HTERT RPE-1 (cell line): ENCODE data around the gene EFCAB9.
"Not testable (repeated sequence)": the region's sequence is repeated elsewhere in the genome, so short reads cannot be mapped to it uniquely, and the experiment has no call there.

ENCODE experiments used
- in situ Hi-C: fragments of 300-500 bp; cut with MboI; formaldehyde crosslinking; loops from 4 replicates; pipeline ENCODE4 v1.14.3; 2020; ENCODE audit warnings: low sequenced_read_pairs

EFCAB9 gene

DNA sequence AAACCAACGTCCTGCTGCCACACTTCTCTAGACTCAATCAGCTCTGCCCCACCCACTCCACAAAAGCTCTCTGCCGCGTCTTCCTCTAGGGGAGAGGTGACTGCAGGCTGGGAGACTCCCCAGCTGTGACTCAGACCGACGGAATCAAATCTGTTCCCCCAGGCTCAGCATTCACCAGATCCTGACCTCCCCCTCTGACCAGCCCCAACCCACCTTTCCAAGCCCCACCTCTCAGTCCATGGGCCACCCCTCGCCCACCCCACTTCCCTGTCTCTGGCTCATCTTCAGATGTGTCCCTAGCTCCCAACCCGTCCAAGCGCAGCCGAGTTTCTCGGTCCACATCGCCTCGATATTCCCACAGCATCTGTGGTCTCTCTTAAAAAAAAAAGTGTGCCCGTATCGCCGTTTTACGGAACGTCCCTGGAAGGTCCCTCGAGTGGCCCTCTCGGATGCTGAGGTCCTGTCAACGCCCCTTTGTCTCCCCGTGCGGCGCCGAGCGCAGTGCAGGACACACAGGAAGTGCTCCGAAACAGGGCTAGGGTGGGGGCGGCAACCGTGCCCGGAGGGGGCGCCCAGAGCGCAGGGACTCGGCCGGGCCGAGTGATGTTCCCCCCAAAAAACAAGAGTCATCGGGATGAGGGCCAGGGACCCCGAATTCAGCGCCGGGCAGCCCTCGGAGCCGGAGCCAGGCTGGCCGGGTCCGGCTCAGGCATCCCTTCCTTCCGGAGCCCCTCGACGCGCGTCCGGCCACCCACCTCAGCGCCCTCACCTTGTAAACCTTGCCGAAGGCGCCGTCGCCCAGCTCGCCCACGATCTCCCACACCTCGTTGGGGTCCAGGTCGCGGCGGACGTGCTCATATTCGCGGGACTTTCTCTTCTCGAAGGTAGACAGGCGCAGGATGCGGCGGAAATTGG, 6.6 kb upstream of the EFCAB9 start:
- in situ Hi-C loops = no loop called here

DNA sequence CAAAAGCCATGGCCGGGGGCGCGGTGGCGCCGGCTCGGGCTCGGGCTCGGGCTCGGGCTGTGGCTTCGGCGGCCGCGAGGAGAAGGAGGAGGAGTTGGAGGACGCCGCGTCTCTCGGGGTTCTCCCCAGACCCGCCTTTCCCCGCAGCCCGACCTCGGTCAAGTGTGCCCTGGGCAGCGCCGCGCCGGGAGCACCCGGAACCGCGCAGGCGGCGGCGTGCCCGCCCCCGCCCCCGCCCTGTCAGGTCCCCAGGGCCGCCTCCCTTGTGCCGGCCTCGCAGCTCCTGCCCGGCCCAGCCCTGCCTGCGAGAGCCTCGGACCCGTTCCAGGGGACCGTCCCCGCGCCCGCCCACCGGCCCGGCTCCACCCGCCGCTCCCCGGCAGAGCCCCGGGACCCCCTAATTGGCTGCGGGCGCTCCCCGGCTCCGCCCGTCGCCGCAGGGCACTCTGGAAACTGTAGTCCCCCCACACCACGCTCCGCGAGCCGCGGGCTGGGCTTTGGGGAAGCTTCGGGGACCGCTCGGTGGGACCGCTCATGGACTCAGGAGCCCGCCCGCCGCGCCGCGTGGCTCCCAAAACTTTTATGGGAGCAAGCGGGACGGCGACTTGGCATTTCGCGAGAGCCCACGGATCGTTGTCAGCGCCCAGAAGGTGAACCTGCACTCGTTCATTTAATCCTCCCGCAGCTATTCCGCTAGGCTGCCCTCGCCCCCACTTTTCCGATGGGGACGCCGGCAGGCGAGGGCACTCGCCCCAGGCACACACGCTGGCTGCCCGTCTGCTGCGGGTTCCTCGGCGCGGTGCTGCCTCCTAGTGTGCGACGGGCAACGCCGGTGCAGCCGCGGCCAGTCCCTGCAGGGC, 5.7 kb upstream of the EFCAB9 start, which contains the start of gene STK10:
Gene STK10, minus strand, starts transcription at position 192 of the 860 bp plus-strand sequence. Its CDS starts 182 bp downstream, at position 10.
- in situ Hi-C loops = no loop called here

DNA sequence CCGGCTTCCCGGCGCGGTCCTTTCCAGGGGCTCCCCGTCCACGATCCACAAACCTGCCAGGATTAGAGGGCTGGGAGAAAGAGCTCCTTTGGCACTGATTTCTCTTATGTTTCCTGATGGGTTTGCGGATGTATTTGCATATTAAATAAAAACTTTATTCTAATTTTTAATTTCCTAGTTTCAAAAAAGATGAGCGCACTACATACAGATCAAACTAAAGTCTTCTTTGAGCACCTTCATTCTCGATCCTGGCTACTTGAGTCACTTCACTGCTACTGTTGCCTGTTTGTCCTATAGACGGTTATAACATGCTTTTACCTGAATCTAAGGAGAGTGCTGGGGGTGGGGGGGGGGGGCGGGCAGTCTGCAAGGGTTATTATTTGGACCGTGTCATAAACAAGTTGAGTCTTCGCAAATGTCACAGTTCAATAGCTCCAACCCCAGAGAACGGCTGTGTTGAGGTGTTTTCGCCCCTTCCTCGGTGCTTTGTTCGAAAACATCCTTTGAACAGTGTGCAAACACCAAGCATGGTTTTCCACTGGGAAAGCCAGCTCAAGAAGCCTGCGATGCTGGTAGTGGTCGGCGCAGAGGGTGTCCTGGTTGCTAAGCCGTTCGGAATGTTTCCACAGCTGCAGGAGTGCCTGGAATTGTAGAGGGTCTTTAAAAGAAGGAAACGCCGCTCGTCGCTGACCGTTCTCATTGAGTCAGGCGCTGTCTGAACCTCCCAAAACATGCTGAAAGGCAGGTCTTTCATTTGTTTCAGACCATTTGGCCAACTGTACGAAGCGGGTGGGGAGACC, 4.9 kb upstream of the EFCAB9 start:
- in situ Hi-C loops = no loop called here

DNA sequence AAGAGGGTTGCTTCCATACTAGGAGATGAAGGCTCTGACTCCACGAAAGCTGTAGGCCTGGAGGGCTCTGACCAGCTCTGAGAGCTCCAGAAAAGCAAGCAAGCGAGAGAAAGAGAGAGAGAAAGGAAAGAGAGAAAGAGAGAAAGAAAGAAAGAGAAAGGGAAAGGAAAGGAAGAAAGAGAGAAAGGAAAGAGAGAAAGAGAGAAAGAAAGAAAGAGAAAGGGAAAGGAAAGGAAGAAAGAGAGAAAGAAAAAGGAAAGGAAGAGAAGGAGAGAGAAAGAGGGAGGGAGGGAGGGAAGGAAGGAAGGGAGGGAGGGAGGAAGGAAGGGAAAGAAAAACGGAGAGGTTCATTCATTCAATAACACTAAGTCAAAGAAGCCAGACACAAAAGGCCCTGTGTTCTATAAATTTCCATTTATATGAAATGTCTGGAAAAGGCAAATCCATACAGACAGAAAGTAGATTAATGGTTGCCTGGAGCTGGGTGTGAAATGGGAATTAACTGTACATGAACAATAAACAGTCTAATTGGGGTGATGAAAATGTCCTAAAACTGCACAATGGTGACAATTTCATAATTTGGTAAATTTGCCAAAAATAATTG, 4.2 kb upstream of the EFCAB9 start:
- in situ Hi-C loops = no loop called here

DNA sequence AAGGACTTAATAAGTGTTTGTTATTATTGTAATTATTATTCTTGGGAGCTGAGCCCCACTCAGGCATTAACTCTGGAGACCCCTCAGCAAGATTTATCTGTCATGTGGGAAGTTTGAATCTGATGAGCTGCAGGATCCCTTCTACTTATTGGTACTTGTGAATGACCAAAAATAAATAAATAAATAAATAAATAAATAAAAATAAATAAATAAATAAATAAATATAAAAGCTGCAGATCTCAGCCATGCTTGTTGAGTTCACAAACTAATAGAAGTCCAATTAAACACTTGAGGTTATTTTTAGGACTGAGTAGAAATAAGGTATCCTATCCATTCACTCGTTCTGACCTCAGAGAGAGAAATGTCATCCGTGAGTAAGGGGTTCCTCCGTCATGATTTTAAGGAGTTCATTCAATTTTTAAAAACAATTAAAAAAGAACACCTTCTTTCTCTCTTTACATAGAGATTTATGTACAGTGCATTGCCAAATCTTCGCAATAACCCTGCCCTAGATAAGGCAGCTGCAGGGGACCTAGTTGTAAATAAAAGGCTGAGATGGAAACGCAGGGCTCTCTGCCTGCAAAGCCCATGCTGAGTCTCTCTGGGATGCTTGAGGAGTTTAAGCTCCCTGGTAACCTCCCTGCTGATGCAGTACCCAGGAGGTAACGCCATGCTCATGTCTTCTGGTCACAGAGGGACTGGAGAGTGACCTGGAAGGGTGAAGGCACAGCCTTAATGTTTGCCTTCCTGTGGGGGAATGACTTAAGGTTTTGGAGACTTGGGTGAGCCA, 1.2 kb downstream of the EFCAB9 start:
- in situ Hi-C loops = no loop called here

DNA sequence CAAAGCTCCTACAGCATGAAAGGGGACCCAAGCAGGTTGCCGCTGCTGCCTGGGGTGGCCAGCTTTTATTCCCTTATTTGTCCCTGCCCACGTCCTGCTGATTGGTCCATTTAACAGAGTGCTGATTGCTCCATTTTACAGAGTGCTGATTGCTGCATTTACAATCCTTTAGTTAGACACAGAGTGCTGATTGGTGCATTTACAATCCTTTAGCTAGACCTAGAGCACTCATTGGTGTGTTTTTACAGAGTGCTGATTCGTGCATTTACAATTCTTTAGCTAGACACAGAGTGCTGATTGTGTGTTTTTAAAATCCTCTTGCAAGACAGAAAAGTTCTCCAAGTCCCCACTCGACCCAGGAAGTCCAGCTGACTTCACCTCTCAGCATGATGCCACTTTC, 3.8 kb downstream of the EFCAB9 start:
- in situ Hi-C loops = not testable (repeated sequence)

DNA sequence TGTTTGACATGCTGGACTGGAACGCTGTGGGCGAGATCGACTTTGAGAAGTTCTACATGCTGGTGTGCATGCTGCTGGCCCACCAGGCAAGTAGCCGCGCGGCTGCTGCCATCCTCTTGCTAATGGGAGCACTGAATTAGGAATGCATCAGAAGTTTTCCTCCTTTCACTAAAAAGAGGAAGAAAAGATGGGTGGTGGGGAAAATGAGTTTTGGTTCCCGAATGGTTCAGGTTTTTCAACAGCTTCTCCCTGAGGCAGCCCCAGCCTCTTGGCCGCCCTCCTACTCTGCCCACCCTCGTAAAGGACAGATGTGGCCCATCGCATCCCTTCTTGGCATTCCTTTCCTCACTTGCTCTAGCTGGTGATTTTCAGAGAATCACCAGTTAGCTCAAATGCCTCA, 5.5 kb downstream of the EFCAB9 start:
- in situ Hi-C loops = no loop called here

DNA sequence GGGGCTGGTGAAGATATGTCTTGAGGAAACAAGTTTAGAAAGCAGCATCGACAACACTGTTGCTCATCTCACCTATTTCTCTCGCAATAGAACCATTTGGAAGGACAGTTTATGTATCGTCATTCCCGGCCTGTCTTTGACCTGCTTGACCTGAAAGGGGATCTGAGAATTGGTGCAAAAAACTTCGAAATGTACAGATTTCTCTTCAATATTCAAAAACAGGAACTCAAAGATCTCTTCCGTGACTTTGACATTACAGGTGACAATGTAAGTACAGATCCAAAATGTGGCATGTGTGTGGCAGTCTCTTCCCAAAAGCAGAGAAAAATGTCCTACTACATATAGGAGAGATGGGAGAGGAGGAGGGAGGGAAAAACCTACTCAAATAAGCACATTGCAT, 6.5 kb downstream of the EFCAB9 start:
- in situ Hi-C loops = no loop called here

DNA sequence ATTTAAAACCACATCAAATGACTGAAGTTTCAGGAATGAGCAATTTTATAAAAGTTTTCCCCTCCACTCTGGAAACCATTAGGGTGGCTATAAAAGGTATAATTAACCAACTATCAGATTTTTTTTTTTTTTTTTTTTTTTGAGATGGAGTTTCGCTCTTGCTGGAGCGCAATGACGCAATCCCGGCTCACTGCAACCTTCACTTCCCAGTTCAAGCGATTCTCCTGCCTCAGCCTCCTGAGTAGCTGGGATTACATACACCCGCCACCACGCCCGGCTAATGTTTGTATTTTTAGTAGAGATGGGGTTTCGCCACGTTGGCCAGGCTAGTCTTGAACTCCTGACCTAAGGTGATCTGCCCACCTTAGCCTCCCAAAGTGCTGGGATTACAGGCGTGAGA, 12.0 kb downstream of the EFCAB9 start:
- in situ Hi-C loops = not testable (repeated sequence)

DNA sequence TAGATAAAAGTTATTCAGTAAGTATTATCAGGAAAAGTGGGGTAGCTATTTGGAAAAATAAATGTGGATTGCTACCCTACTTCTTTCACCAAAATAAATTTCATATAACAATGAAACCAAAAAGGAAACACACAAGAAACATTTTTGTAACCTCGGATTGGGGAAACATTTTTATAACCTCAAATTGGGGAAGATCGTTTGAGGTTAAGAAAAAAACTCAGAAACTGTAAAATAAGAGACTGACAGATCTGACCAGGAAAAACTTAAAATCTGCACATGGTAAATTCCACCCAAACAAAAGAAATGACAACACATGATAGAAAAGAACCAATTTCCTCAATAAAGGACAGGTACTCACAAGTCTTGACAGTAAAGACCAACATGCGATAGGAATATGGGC, 13.5 kb downstream of the EFCAB9 start:
- in situ Hi-C loops = no loop called here

DNA sequence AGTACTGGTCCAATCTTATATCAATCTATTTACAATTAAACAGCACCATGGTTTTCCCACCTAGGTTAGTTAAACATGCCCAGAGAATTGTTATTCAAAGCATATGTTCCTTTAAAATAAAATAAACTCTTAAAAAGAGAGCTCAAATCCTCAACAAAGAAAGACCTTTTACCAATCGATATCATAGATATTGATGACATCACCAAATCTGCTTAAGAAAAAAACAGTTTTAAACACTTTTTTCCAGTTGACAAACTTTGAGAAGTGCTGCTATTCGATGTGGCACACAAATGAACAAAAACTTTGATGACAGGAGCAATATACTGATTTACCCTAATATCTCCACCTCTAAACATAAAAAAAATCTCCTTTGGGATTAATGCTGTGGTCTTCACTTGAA, 15.7 kb downstream of the EFCAB9 start:
- in situ Hi-C loops = no loop called here

DNA sequence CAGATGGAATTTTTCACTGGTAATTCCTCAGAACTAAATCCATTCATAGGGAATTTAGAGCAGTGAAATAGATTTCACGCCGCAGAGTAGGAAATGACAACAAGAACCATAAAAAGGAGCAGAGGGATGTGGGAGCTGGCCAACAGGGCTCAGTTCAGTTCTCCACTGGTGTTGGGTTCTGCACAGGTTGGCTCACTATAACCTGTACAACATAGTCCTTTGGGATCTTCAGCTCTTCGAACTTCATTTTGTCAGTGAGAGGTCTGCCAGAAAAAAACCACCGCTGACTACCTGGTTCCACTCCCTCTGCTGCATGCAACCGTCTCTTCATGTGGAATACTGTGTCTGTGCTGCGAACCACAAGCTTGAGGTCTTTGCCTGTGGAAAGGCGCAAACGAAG, 17.7 kb downstream of the EFCAB9 start:
- in situ Hi-C loops = no loop called here

DNA sequence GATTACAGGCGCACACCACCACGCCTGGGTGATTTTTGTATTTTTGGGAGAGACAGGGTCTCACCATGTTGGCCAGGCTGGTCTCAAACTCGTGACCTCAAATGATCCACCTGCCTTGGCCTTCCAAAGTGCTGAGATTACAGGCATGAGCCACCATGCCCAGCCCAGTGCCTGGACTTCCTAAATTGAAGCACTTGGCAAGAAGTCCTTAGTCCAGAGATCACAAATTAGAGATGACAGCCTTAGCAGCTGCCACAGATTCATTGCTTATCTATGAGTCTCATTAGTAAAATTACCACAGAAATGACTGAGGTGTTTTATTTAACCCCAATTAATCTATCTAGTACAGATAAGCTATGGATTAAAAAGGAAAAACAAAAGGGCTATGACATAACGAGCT, 19.2 kb downstream of the EFCAB9 start:
- in situ Hi-C loops = no loop called here

DNA sequence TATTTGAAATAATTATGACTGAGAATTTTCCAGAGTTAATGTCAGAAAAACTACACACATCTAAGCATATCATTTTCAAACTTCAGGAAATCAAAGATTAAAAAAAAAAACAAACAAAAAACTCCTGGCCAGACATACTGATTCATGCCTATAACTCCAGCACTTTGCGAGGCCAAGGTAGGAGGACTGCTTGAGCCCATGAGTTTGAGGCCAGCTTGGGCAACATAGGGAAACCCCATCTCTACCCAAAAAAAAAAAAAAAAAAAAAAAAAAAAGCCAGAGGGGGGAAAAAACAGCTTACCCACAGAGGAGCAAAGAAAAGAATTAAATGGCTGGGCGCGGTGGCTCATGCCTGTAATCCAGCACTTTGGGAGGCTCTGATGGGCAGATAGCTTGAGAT, 22.4 kb downstream of the EFCAB9 start:
- in situ Hi-C loops = no loop called here

DNA sequence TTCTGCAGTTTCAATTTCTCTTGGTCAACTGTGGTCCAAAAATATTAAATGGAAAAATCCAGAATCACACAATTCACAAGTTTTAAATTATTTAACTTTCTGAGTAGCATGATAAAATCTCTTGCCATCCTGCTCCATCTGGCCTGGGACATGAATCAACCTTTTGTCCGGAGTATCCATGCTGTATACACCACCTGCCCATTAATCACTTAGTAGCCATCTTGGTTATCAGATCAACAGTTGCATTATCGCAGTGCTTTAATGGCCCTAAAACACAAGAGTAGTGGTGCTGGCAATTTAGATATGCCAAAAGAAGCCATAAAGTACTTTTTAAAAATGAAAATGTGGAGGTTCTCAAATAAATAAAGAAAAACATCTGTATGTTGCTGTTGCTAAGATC, 25.3 kb downstream of the EFCAB9 start:
- in situ Hi-C loops = no loop called here

DNA sequence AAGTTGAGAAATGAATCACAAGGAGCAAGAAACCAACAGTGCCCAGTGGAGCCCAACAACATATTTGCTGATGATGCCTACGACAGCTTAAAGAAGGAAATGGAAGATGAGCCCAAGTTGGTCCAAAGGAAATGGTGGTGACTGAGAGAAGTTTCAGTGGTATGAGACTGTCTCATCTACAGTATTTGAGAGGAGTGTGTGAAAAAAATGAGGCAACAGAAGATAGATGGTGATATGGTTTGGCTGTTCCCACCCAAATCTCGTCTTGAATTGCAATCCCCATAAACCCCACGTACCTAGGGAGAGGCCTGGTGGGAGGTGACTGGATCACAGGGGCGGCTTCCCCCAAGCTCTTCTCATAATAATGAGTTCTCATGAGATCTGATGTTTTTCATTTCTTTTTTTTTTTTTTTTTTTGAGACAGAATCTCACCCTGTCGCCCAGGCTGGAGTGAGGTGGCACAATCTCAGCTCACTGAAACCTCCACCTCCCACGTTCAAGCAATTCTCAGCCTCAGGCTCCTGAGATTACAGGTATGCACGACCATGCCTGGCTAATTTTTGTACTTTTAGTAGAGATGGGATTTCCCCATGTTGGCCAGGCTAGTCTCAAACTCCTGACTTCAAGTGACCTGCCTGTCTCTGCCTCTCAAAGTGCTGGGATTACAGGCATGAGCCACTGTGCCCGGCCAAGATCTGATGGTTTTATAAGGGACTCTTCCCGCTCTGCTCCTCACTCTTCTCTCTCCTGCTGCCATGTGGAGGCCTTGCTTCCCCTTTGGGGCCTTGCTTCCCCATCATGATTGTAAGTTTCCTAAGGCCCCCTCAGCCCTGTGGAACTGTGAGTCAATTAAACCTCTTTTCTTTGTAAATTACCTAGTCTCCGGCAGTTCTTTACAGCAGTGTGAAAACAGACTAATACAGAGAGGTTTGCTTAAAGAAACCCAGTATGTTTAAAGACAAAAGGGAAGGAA, 30.2 kb downstream of the EFCAB9 start:
- in situ Hi-C loops = no loop called here

DNA sequence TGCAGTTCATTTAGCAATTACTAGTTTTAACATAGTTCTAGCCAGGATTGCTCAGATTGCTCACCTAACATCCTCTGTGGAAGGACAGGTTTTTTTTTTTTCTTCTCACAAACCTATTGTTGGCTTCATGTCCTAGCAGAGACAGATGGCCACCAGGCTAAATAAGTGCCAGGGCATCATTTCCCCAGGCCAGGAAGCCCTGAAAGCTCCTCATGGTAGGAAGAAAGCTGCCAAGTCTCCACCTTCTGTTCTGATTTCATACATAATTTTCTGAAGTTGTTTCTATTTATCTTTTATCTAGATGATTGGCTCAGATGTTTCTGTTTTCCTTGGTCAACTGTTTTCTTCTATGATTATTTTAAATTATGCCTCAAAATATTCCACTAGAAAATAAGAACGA, 31.0 kb downstream of the EFCAB9 start:
- in situ Hi-C loops = no loop called here

DNA sequence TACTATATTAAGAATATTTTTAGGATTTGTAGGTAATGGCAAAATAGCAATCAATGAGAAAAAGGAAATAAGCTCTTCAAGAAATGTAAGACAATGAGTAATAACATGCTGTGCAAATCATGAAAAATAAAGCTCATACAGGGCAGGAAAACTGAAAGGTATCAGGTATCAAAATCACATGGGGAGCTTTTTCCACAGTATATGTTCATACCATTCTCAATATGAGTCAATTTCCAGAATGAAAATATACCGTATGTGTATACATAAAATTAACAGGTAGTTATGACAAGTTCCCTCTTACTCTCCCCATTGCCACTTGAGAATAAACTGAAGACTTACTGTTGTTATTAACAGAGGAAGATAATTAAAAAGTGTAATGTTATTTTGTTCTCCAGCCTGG, 35.9 kb downstream of the EFCAB9 start:
- in situ Hi-C loops = no loop called here

DNA sequence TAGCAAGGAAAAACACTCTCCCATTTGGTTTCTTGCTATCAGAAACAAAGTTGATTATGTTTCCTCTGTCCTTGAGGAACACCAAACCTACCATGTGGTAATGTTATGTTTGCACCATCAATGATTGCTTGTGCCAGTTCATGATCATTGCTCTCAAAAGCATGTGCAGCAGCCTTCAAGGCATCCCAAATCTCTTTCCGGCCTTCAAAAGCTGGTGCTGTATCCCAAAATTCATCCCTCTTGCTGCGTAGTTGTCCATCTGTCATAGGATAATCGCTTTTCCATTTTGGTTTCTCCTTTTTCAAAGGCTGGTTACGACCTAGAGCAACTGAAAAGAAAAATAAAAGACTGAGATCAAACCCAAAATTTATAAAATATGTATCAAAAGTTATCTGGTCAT, 40.1 kb downstream of the EFCAB9 start:
- in situ Hi-C loops = no loop called here
